HepG2 (cell line): Measurements from ENCODE around the gene OSCP1. TPM values are rescaled to one million over a fixed set of nuclear protein-coding genes. Genes with fewer than 3 reads are reported as not detected.

Source experiments
- ARID2 ChIP-seq: sonication (generic); formaldehyde crosslinking; IDR thresholded peaks from 2 replicates; pipeline ENCODE4 v1.8.1; 2022; ENCODE audit warnings: mild to moderate bottlenecking, missing genetic modification reagents, borderline replicate concordance
- ATF7 ChIP-seq, 2 experiments: fragments of 450-650 bp in 1 of 2; sonication (generic) in 1 of 2; formaldehyde crosslinking in 1 of 2; IDR thresholded peaks; 2 replicates each; pipeline versions ENCODE4 v1.4.0 to v1.6.1; 2016 to 2020; ENCODE audit warnings: antibody characterized with exemption in 1 of 2, mild to moderate bottlenecking in 1 of 2, missing genetic modification reagents in 1 of 2
- ATF7-NPFF ChIP-seq: sonication (generic); formaldehyde crosslinking; IDR thresholded peaks from 2 replicates; pipeline ENCODE4 v1.8.1; 2023; ENCODE audit warnings: mild to moderate bottlenecking, low read depth, missing genetic modification reagents, moderate library complexity
- ATRX ChIP-seq: sonication (generic); formaldehyde crosslinking; IDR thresholded peaks from 2 replicates; pipeline ENCODE4 v1.4.0; 2020; ENCODE audit warnings: missing genetic modification reagents, borderline replicate concordance
- CBFB ChIP-seq: sonication (generic); formaldehyde crosslinking; IDR thresholded peaks from 2 replicates; pipeline ENCODE4 v1.4.0; 2020; ENCODE audit warnings: missing genetic modification reagents
- GATAD2A ChIP-seq: IDR thresholded peaks from 2 replicates; pipeline ENCODE4 v1.6.1; 2016
- KLF16 ChIP-seq, 2 experiments: sonication (generic) in 1 of 2; formaldehyde crosslinking in 1 of 2; IDR thresholded peaks; 2 replicates each; pipeline versions ENCODE4 v1.6.1 to v1.8.0; 2016 to 2023; ENCODE audit warnings: missing genetic modification reagents in 2 of 2, missing compliant biosample characterization in 1 of 2
- NONO ChIP-seq, 2 experiments: fragments of 450-650 bp in 1 of 2; sonication (generic) in 1 of 2; formaldehyde crosslinking in 1 of 2; IDR thresholded peaks in 1 of 2; conservative IDR thresholded peaks in 1 of 2; 2 replicates each; pipeline versions ENCODE4 v1.6.1 to v1.8.0; 2017 to 2022; ENCODE audit warnings: mild to moderate bottlenecking in 1 of 2, missing genetic modification reagents in 1 of 2, moderate library complexity in 1 of 2
- PAWR ChIP-seq: sonication (generic); formaldehyde crosslinking; IDR thresholded peaks from 2 replicates; pipeline ENCODE4 v1.4.0; 2020; ENCODE audit warnings: missing genetic modification reagents, mild to moderate bottlenecking, borderline replicate concordance
- SAP130 ChIP-seq: IDR thresholded peaks from 2 replicates; pipeline ENCODE4 v1.6.1; 2016; ENCODE audit warnings: low read depth
- SMC3 ChIP-seq: IDR thresholded peaks from 2 replicates; pipeline ENCODE4 v1.6.1; 2011; ENCODE audit warnings: low read length, improper control_type of control experiment
- TBX2 ChIP-seq: sonication (generic); formaldehyde crosslinking; IDR thresholded peaks from 2 replicates; pipeline ENCODE4 v1.5.0; 2020; ENCODE audit warnings: missing genetic modification reagents, mild to moderate bottlenecking, borderline replicate concordance
- TRIM24 ChIP-seq: sonication (generic); formaldehyde crosslinking; IDR thresholded peaks from 2 replicates; pipeline ENCODE4 v1.8.0; 2022; ENCODE audit warnings: mild to moderate bottlenecking, missing genetic modification reagents
- ZBTB3 ChIP-seq: sonication (generic); formaldehyde crosslinking; IDR thresholded peaks from 2 replicates; pipeline ENCODE4 v1.4.0; 2020; ENCODE audit warnings: low read depth, mild to moderate bottlenecking, moderate library complexity, missing genetic modification reagents, borderline replicate concordance
- ZFP91 ChIP-seq: sonication (generic); formaldehyde crosslinking; IDR thresholded peaks from 2 replicates; pipeline ENCODE4 v1.9.0; 2022; ENCODE audit warnings: missing genetic modification reagents, mild to moderate bottlenecking, borderline replicate concordance
- ZNF143 ChIP-seq: sonication (generic); formaldehyde crosslinking; IDR thresholded peaks from 2 replicates; pipeline ENCODE4 v1.4.0; 2020; ENCODE audit warnings: missing genetic modification reagents
- ZNF335 ChIP-seq: sonication (generic); formaldehyde crosslinking; IDR thresholded peaks from 2 replicates; pipeline ENCODE4 v1.4.0; 2020; ENCODE audit warnings: missing genetic modification reagents
- ZNF496 ChIP-seq: sonication (generic); formaldehyde crosslinking; IDR thresholded peaks from 2 replicates; pipeline ENCODE4 v1.8.1; 2023; ENCODE audit warnings: mild to moderate bottlenecking, moderate library complexity, missing genetic modification reagents; ENCODE audit not compliant: insufficient replicate concordance
- ZNF543 ChIP-seq: sonication (generic); formaldehyde crosslinking; IDR thresholded peaks from 2 replicates; pipeline ENCODE4 v1.4.0; 2020; ENCODE audit warnings: mild to moderate bottlenecking, missing genetic modification reagents
- ZNF720 ChIP-seq: sonication (generic); formaldehyde crosslinking; IDR thresholded peaks from 2 replicates; pipeline ENCODE4 v1.4.0; 2020; ENCODE audit warnings: missing genetic modification reagents
- polyA plus RNA-seq, 8 experiments: library from polyadenylated mRNA; depleted of rRNA in 3 of 8; stranded (reverse) in 7 of 8; unstranded in 1 of 8; fragments of >200 nt; fragmentation: Illumina TruSeq in 4 of 8; extraction: Trizol in 4 of 8; gene quantifications; 2 replicates each; pipeline versions ENCODE4 v1.2.1 to v1.2.3, GENCODE V29; 2011 to 2016; ENCODE audit warnings: low read depth in 4 of 8, missing spikeins in 1 of 8, mixed read lengths in 1 of 8; ENCODE audit not compliant: insufficient read depth in 1 of 8
- total RNA-seq, 5 experiments: library from RNA; depleted of rRNA; stranded (reverse); fragments of >200 nt; fragmentation: Illumina TruSeq; extraction: Trizol; gene quantifications; 2 replicates each; pipeline ENCODE4 v1.2.3, GENCODE V29; 2016; ENCODE audit warnings: low read depth in 1 of 5
- TF ChIP-seq, protein P1 (sequence below): sonication (generic); formaldehyde crosslinking; IDR thresholded peaks from 2 replicates; pipeline ENCODE4 v1.4.0; 2020; ENCODE audit warnings: missing genetic modification reagents
- TF ChIP-seq, protein P2 (sequence below): sonication (generic); formaldehyde crosslinking; IDR thresholded peaks from 2 replicates; pipeline ENCODE4 v1.4.0; 2020; ENCODE audit warnings: missing genetic modification reagents
- TF ChIP-seq, protein P3 (sequence below): IDR thresholded peaks from 2 replicates; pipeline ENCODE4 v1.6.1; 2016; ENCODE audit warnings: low read depth

Gene OSCP1
- total and polyA plus RNA-seq, 2 of the 13 experiments (the other 11 are each of a cell fraction or from before 2014, with no cell fraction given): 0.60 to 0.84 TPM

DNA sequence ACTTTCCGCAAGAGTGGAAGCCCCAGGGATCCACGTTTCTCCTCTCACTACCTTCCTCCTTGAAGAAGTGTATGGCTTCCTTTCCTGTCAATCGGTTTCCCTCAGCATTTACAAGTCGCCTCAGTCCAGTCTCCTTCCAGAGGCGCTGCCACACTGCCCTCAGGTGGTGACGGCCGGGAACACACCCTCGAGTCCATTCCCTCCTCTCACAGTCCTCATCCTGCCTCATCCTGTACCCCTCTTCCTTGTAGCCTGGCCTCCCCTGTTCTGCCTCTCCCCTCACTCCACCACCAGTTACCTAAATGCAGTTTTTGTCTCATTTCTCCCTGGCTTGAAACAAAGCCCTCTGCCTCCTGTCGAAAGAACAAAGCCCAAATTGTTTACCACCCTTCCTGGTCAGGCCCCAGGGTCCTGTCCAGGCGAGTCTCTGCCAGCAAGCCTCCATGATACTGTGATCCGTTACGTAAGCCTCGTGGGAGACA lies 29.4 kb downstream of the OSCP1 start (continued):
- TF ChIP-seq KLF16 (CRISPR knock-in tag; IDR thresholded peaks at IDR 0.05) (no peak), ATF7-NPFF (CRISPR knock-in tag) (no peak), ZNF720 (CRISPR knock-in tag) (no peak), ZNF335 (CRISPR knock-in tag) (no peak), TRIM24 (no peak), CBFB (CRISPR knock-in tag) (0 out of 2 replicates have a peak, but pooled peaks have one; percentile 50), ZNF543 (CRISPR knock-in tag) (no peak), TBX2 (peak; percentile 22; the same call in 1 of the 2 replicates), PAWR (CRISPR knock-in tag) (no peak), GATAD2A (CRISPR knock-in tag) (0 out of 2 replicates have a peak, but pooled peaks have one; percentile 22), NONO (IDR thresholded peaks at IDR 0.05) (no peak), NONO (CRISPR knock-in tag; conservative IDR thresholded peaks at IDR 0.05) (peak; percentile 57; the same call in 1 of the 2 replicates), ZBTB3 (CRISPR knock-in tag) (no peak), ATF7 (IDR thresholded peaks at IDR 0.05) (no peak), ATF7 (CRISPR knock-in tag; IDR thresholded peaks at IDR 0.05) (no peak), ARID2 (CRISPR knock-in tag) (no peak), ZNF496 (no peak), ATRX (CRISPR knock-in tag) (no peak), SMC3 (peak; percentile 76), SAP130 (CRISPR knock-in tag) (peak; percentile 45), ZNF143 (CRISPR knock-in tag) (no peak), ZFP91 (no peak; the same call in 1 of the 2 replicates)
- TF ChIP-seq, protein P1, sequence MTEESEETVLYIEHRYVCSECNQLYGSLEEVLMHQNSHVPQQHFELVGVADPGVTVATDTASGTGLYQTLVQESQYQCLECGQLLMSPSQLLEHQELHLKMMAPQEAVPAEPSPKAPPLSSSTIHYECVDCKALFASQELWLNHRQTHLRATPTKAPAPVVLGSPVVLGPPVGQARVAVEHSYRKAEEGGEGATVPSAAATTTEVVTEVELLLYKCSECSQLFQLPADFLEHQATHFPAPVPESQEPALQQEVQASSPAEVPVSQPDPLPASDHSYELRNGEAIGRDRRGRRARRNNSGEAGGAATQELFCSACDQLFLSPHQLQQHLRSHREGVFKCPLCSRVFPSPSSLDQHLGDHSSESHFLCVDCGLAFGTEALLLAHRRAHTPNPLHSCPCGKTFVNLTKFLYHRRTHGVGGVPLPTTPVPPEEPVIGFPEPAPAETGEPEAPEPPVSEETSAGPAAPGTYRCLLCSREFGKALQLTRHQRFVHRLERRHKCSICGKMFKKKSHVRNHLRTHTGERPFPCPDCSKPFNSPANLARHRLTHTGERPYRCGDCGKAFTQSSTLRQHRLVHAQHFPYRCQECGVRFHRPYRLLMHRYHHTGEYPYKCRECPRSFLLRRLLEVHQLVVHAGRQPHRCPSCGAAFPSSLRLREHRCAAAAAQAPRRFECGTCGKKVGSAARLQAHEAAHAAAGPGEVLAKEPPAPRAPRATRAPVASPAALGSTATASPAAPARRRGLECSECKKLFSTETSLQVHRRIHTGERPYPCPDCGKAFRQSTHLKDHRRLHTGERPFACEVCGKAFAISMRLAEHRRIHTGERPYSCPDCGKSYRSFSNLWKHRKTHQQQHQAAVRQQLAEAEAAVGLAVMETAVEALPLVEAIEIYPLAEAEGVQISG (CRISPR knock-in tag): 0 out of 2 replicates have a peak, but pooled peaks have one; percentile 14
- TF ChIP-seq, protein P2, sequence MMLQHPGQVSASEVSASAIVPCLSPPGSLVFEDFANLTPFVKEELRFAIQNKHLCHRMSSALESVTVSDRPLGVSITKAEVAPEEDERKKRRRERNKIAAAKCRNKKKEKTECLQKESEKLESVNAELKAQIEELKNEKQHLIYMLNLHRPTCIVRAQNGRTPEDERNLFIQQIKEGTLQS (CRISPR knock-in tag): no peak
- TF ChIP-seq, protein P3, sequence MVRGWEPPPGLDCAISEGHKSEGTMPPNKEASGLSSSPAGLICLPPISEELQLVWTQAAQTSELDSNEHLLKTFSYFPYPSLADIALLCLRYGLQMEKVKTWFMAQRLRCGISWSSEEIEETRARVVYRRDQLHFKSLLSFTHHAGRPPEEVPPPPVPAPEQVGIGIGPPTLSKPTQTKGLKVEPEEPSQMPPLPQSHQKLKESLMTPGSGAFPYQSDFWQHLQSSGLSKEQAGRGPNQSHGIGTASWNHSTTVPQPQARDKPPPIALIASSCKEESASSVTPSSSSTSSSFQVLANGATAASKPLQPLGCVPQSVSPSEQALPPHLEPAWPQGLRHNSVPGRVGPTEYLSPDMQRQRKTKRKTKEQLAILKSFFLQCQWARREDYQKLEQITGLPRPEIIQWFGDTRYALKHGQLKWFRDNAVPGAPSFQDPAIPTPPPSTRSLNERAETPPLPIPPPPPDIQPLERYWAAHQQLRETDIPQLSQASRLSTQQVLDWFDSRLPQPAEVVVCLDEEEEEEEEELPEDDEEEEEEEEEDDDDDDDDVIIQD: 0 out of 2 replicates have a peak, but pooled peaks have one; percentile 20
- TF ChIP-seq, all 625 proteins: peak for 19
